T follicular helper cell (primary cell): ENCODE data around the gene ZIC1.

Source experiments
- DNase-seq: peaks from one replicate; pipeline ENCODE4 v3.0.0-alpha.2; 2020; ENCODE audit warnings: low read depth
- total RNA-seq, 2 experiments: gene quantifications; one replicate each; lab custom pipeline; 2026; lab: John Stamatoyannopoulos, UW

ZIC1 gene
- total RNA-seq = 0 reads per million in 2 experiments

DNA sequence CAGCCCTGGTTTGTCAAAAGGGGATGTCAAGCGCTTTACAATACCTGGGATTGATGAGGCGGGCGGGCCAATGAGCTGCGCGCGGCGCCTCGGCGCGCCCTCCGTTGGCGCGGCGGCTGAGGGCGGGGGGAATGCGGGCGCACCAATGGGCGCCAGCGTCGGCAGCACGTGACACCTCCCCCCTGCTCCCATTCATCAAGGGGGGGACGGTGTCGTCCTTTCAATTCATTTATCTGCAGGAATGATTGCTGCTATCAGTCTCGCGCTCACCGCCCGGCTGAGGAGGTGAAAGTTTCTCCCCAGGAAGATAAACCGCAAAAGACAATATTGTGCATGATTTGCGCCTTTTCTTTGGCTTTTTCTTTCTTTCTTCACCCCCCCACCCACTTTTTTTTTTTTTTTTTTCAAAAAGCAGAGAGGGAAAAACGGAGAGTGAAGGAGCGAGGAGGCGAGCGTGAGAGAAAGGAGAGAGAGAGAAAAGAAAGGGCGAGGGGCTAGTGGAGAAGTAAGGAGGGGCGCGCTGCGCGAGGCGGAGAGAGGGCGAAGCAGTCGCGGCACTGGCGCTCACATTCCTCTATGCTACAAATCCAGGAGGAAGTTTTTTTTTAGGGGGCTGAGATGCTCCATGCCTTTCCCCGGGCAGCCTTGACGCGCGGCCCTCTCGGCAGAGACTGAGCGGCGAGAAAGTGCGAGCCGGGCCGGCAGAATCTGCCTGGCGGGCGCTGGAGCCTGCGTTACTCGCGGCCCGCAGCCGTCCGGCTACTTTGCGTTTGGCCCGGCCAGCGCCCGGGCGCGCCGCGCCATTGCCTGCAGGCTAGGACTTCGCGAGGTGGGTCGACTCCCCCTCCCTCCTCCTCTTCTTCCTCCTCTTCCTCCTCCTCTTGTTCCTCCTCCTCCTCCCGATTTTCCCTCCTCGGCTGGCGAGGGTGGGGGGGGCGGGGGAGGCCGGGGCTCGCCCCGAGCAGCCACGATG is at the start of gene ZIC1:
Gene ZIC1, plus strand, starts transcription at position 223 of the 973 bp plus-strand sequence. Its CDS starts 748 bp downstream, at position 971.
- no peak for DNase-seq

DNA sequence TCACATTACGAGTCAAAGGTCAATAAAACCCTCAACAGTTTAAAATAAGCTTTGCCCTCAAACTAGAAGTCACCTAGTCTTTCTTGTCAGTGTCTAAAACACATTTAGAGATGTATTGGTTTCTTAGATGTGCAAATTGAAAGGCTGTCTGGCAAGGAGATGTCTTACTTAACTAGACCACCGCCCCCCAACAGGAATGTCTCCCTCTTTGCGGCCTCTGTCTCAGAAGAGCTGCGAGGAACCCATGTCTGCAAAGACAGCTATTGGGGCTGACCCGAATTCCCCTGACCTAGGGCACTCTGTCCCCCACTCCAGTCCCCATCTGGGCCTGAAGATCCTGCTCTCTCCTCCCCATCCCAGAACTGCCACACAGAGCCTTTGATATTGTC is 49.1 kb upstream of the ZIC1 start:
- DNase-seq = no peak

DNA sequence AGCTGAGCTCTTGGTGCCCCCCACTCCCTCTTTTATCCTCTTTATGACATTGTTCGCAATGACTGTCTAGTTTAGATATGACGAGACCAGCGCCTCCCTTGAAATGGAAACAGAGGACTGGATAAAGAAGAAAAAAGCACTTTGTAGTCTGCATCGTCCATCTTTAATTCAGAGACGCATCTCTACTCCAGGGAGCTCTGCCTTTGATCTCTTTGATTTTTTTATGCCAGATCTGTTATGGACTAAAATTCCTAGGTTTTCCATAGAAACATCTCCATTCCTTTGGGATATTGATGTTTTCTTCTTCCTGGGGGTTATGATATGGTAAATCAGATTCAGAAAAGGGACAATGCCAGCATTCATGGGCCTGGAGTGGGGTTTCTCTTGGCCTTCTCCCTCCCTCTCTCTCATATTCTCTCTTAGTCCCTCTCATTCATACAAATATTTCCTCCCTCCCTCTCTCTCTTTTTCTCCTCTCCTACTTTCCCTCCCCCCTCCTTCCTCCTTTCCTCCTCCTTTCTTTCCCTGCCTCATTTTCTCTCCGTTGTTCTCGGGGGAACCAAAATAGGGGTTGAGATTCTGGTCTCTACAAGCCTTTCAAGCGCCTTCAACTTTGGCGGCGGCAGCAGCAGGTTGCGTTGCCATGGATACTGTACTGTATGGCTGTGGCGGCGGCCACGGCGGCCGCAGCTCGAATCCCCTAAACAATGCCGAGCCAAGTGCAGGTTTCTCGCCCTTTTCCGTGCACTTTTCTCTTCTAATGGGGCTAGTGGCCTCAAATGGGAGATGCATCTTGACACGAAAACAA is 48.3 kb upstream of the ZIC1 start:
- no peak for DNase-seq

DNA sequence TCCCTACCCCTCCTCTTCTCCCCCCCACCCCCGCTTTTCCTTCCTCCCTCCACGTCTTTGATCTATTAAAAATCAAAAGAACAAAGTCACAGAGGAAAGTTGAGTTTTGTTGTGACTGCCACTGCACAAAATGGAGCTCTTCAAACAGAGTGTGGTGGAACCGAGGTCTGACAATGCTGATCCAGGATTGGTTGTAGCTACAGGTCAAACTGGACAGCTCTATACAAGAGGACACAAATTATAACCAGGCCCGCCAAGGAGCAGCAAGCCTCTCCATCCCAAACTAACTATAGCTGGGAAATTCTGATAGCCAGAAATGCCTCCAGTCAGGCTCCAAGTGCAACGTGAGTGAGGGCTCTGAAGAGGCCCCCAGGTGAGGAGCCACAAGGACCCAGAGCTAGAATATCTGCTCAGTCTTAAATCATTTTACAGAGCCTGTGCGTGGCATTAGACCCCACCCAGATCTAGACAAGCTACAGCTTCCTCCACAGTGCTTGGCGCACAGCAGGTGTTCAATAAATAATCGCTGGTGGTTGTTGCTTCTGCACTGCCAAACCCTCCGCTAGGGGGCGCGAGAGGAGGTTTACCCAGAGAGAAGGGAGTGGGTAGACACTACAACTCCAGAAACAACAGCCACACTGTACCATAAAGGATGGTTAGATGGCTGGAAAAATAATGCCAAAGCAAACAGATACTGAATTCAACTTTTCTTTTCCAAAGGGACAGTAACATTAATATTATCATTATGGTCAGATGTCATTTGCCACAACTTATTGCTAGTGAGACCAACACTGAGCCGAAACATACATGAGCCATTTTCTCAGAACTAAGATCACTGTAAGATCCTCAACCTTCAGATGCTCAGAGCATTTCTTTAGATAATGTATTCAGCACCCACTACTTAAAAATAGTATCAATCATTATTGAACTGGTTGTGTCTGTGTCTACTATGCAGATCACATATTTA is 47.4 kb upstream of the ZIC1 start:
- DNase-seq = no peak

DNA sequence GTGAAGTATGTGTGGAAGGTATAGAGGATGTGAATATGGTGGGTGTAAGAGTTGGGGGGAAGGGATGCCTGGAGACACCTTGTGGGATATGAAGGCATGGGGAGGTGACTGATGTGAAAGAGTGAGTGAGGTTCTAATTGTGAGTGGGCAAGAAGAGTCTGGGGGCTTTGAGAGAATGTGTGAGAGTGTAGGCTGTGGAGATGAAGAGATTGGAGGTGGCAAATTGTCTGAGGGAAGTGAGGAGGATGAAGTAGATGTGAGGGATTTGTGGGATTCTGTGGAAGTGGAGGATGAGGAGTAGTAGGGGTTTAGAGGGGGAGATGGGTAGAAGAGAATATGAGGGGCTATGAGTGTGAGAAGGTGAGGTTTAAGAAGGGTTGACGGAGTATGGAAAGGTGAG is 44.4 kb upstream of the ZIC1 start:
- no peak for DNase-seq

DNA sequence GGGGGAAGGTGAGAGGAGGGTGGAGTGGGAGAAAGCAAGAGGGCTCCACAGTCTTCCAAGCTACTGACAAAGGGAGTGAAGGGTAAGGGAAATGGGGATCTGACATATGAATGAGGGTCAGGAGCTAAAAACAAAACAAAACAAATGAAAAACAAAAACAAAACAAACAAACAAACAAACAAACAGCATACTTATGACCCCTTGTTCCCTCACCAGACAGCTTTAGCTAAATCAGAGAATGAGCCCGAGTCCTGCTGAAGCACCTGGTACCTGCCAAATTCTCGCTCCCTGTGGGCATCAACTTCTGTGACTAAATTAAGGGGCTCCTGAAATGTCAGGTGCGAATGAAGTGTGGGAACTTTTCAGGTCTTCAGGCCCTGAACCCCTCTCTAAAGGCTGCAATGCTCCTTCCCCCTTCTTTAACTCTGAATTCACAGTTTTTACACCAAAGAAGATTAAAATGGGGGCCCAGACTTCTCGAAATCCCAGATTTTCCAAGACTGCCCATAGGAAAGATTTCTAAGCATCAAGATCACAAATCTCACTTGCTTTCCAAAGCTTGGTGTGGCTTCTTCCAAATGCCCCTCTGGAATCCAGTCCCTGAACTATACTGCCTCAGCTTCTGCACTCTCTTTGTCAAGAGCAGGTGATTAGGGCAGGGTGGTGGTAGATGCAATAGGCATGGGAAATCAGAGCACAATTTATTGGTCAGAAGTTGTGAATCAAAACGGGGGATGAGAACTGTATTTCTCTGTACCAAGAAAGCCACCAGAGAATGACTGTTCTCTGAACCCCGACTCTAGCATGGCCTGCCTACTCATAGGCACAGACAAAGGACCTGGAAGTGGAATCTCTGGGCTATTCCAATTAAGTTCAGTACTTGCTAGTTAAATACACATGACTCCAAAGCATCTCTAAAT is 43.7 kb upstream of the ZIC1 start:
- DNase-seq = no peak

DNA sequence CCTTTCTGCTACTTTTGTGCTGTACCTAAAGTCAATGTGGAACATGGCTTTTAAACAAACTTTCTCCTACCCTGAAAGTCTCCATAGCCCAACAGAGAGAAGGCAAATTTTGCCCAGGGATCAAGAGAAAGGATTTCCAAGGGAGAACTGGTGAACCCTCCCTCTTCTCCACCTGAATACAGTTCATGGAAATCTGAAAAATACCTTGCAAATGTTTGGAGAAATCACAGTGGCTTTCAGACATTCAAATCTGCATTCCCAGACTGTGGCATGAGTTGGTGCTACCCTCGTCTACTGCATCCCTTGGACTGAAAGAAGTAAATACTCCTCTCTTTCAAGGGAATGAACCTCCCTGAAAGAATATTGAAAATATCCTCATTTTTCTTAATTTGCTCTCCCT is 41.5 kb upstream of the ZIC1 start:
- no peak for DNase-seq

DNA sequence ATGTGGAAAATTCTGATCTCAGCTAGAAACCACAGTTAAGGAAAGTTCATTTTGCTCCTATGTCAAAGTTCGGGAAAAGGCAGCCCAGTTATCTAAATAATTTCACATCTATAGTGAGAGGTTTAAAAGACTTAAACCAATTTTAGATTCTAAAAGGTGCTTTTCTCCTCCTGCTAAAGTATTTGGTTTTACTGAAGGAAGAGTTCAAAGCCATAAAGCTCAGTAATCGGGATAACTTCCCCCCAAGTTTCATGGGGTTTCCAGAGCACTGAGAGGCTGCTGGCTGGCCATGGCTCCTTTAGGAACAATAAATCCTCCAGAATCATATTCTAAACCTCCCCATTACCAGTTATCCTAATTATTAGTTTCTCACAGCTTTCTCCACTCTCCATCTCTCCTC is 41.0 kb upstream of the ZIC1 start:
- DNase-seq = no peak

DNA sequence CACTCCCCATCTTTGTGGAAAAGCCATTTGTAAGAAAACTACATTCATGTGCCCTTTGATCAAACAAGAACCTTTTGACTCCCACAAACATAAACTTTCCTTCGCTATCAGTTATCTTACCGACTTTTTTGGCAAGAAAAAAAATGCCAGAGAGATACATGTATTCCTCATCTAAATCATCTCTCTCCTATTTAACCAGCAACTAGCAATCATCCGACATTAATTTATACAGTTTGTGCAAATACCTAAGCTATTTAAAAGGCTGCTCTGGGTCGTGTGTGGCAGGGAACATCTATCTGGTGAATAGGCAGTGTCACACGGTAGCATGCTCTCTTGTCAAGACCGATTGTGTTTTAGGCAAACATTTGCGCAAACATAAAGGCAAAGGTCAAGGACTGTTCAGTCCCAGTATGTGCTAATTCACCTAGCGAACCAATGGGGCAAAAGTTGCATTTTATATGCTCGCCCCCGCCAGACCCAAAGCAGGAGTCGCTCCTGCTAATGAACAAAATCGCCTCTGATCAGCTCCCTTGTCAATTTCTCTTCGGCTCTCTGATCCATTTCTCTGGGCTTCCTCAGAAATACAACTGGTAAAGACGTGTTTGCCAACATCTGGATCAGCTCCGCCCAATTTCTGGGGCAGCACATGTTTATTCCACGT is 40.5 kb upstream of the ZIC1 start:
- DNase-seq = no peak

DNA sequence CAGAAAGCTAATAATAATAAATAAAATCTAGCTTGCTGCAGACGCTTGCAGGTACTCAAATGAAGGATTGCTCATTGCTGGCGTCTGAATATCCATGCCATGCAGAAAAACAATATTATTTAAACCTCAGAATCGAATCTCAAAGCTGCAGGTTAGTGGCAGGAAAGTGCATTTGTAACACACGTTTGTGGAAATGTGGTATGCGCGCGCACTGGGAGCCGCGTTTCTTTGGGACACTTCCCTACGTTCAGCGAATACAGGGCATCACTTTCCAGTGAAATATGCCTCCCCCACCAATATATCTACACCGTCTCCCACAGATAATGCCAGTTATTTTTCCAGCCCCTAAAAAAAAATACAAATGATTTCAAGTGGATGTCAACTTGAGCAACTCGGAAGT is 39.9 kb upstream of the ZIC1 start:
- DNase-seq = no peak

DNA sequence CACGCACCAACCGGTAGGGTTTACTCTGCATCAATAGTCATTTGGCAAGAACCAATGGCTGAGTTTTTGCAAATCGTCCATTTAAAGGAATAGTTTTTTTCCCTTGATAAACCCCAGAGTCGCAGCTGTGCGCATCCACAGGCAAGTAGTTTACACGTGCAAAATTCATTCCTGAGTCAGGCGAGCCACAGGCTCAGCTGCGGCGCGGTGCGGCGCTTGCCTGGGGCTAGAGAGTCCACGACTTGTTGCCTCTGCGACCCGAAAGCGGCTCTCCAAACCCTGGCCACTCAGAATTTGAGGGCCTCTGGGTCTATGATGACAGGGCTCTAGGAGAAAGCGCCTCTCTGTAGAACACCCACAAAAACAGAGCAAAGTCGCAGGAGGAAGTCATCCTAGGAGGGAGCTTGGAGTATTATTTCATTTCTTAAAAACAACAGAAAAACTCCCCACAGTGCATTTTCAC is 39.5 kb upstream of the ZIC1 start:
- no peak for DNase-seq

DNA sequence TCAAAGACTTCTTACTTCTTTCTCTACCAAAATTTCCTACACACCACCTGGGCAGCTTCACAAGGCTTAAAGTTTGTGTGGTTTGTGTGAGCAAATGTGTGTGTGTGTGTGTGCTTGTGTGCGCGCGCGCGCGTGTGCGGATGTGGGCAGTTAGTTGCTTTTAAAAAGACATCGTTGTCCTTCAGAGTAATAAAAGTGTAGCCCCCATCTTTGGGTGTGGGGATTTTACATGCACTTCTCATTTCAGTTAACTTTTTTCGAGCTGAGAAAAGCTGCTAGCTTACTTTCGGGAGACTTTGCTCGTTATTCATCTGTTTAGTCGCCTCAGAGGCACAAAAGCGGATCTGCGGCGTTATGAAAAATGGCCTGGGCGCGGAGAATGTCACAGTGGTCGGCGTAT is 38.8 kb upstream of the ZIC1 start:
- no peak for DNase-seq

DNA sequence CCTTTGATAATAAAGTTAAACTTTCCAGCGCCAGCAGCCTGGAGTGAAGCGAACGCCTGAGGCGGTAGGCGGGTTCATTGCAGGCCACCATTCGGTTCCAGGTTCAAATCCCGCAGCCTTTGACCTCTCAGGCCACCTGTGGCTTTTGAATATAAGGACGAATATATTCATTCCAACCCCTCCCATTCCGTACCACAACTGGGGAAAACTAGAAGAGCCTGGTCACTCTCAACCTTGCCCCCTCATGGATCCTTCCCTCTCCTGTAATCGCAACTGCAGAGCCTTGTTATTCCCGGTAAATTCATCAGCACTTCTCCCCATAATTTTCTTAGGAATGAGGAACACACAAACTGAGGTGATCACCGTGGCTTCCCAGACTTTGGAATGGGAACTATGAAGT is 38.0 kb upstream of the ZIC1 start:
- DNase-seq = no peak

DNA sequence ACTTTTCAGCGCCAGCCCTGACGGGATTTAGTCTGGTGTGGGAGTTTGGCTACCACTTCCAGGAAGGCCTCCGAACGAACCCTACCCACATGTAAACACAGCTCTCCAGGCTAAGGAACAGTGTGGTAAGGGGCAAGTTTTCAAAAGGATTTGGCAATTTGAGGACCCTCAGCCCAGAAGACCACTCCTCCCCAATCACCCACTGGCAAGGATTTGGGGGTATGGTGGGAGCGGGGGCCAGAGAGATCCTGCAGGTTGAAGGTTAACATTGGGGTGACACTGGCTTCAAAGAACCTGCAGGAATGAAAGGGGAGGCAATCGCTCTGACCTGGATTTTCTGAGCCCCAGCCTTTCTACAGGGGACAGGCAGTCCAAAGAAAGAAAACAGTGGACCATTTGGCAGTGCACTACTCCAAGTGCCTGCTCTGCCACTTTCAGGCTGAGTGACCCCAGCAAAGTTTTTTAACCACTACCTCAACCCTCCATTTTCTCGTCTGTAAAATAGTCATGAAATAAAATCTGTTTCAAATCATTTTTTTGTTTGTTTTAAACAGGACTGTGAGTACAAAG is 37.3 kb upstream of the ZIC1 start:
- DNase-seq = no peak

DNA sequence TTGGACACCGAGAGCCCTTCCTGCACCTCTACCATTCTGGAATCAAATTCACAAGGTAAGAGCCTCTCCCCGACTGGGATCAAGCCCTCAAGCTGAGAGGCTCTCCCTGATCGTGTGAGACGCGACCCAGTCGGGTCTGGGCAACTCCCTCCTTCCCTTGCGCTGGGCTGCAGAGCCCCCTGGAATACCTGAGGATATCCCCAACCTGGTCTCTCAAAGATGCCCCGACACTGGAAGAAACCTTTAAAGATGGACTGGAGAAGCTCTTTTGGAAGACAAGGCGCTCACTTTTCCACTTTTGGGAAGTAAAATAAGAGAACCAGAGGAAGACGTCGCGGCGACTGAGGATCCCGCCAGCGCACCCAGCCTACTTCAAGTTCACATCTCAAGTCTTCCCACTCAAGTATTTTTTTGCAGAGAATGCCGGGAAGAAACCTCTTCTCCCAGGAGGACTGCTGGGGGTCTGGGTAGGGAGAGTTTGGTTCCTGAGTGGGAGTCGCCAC is 36.6 kb upstream of the ZIC1 start:
- DNase-seq = no peak

DNA sequence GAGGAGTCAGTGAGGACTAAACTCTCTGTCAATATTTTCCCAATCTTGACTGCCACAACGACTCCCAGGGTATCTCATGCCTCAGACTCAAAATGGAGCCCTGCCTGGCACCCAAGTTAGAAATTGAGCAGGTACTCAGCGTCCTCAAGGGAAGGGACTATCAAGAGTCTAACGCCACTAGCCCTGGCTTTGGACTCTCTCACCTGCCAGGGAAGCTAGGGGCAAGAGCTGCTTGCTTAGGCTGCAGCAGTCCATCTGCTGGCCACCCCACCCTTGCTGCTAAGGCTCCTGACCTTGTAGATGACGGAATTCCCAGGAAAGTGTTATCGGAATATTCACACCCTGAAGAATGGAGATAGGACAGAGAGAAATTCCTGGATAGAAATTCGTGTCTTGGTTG is 35.9 kb upstream of the ZIC1 start:
- DNase-seq = no peak

DNA sequence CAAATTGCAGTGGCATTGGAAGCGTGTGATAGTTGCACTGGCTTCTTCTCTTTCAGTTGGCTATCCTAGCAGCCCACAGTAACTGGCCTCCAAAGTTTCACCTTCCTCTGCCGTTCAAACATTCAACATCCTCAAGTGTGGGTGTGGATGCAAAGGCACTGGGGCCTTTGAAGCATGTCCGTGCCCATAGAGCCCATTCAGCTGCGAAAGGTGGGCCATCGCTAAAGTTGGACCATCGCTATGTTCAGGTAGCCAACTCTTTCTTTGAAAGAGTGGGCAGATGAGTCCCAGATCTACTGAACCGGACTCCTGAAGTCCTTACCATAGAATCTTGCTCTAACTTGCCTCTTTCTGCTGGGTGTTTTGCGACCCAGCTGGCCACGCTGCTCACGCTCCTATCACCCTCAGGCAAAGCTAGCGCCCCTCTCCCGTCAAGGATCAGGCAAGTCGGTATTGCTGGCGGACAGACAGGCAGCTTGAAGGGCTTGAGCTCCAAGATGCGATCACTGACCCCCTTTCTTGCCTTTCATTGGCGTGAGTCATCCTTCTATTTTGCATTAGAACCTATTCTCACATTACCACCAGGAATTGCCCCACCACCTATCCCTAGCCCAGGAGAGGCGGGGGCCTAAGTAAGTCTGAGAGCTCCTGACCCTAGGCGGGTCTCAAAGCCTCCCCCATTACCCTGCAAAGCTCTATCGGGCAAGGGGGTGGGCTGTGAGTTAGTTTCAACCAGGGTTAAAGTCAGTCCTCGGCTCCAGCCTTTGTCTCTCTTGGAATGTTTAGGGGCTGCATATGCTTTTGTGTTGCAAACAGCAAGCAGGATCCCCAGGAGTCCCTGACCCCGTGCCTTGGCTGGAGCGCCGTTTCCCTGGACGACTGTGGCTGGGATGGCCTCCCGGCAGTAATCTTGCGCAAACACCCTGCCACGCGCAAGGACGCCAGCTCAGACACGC is 31.5 kb upstream of the ZIC1 start:
- no peak for DNase-seq

DNA sequence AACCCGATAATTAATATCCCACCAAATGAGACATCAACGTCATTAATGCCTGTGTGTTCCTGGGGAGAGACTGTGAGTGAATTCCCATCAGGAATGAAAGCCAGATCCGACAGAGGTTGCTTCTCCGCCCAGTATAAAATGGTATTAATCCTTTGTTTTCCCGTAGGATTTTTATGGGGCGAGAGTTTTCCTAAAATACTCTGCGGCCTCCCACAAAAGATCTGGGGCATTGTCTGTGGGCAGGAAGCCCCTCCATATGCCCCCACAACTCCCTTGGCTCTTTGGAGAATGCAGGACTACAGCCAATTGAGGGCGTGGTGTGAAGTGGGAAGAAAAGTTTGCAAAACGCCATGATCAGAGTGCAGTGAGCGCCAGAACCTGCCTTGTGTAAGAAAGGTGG is 29.5 kb upstream of the ZIC1 start:
- DNase-seq = no peak
